ENCODE data around the gene ACSM3.
"Not testable (repeated sequence)": the region's sequence is repeated elsewhere in the genome, so short reads cannot be mapped to it uniquely, and the experiment has no call there.

The ACSM3 gene

DNA sequence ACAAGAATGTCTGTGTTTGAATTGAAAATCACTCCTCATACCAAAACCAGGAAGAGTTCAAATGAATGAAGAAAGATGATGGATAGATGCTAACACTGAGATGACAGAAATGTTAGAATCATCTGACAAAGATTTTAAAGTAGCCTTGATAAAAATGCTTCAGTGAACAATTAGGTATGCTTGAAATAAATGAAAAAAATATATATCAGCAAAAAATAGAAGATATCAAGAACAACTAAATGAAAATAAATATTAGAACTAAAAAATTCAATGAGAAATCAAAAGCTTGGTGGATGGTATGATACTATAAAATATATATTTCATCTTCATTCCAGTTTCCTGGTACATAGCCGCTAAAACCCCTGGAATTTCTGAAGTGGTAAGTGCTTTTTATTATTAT is 8.6 kb upstream of the ACSM3 start:
- no peak for DNase-seq (ENCODE audit: low read depth in 2 of 2)

GRCh38 chr16:20755799-20756198 is 8.0 kb upstream of the ACSM3 start:
- DNase-seq (ENCODE audit: low read depth in 2 of 2), result not testable (repeated sequence)

GRCh38 chr16:20760346-20760745 is 3.5 kb upstream of the ACSM3 start:
- no peak for DNase-seq (ENCODE audit: low read depth in 2 of 2)

DNA sequence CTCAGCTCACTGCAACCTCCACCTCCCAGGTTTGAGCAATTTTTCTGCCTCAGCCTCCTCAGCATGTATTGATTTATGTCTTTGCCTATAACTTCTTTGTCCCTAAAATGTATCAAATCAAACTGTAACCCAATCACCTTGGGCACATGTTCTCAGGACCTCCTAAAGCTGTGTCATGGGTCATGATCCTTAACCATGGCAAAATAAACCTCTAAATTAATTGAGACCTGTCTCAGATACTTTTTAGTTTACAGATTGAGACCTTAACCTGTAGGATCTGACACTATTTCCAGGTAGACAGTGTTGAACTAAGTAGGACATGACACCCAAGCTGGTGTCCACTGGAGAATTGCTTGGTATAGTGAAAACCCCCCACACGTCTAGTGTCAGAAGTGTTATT is 2.6 kb upstream of the ACSM3 start:
- DNase-seq (ENCODE audit: low read depth in 2 of 2), result no peak

DNA sequence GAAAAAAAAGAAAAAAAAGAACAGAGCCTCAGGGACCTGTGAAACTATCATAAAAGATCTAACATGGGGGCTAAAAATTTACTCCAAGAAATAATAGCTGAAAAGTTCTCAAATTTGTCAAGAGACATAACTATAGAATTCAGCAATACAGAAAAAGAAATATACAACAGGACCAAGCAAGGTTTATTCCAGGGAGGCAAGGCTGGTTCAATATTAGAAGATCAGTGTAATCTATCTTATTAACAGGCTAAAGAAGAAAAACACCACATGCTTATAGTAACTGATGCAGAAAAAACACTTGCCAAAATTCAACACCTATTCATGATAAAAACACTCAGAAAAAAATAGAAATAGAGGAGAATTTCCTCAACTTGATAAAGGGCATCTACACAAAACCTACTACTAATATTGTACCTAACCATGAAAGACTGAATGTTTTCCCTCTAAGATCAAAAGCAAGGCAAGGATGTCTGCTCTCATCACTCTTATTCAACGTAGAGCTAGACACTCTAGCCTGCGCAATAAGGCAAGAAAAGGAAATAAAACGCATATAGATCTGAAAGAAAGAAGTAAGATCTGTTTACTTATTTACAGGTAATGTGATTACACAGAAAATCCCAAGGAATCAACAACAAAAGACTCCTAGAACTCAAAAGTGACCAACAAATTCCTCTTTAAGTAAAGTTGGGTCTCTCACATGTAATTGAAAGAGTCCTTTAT is 1.2 kb upstream of the ACSM3 start:
- DNase-seq (ENCODE audit: low read depth in 2 of 2), result no peak

- DNase-seq (ENCODE audit: low read depth in 2 of 2), result not testable (repeated sequence)
Observed at GRCh38 chr16:20764448-20764847, 634 bp downstream of the ACSM3 start.

DNA sequence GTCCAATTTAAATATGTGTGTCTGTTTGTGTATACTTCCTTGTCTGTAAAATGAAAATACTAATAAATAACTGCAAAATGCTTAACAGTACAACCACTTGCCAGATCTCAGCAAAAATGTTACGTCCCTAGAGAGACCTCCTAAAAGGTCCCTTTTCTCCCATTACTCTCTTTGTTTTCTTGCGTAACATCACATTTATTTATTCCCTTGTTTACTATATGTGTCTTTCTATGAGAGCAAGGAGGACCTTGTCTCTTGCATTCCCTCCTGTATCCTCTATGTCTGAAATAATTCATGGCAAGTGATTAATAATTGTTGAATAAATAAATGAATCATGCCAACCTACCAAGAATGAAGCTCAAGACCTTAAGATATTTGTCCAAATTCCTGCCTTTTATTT is 1.9 kb downstream of the ACSM3 start:
- DNase-seq (ENCODE audit: low read depth in 2 of 2), result no peak

DNA sequence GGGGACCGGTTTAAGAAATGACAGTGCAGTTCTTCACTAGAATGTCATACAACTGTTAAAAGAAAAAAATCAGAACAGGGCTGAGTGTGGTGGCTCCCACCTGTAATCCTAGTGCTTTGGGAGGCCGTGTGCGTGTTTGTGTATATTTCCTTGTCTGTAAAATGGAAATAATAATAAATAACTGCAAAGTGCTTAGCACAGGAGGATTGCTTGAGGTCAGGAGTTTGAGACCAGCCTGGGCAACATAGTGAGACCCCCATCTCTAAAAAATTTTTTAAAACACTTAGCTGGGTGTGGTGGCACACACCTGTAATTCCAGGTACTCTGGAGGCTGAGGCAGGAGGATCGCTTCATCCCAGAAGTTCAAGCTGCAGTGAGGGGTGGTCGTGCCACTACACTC is 2.5 kb downstream of the ACSM3 start:
- no peak for DNase-seq (ENCODE audit: low read depth in 2 of 2)

GRCh38 chr16:20767577-20767976 is 3.8 kb downstream of the ACSM3 start:
- DNase-seq (ENCODE audit: low read depth in 2 of 2), result no peak

- DNase-seq (ENCODE audit: low read depth in 2 of 2), result no peak
Observed at GRCh38 chr16:20768121-20768520, 4.3 kb downstream of the ACSM3 start.

DNA sequence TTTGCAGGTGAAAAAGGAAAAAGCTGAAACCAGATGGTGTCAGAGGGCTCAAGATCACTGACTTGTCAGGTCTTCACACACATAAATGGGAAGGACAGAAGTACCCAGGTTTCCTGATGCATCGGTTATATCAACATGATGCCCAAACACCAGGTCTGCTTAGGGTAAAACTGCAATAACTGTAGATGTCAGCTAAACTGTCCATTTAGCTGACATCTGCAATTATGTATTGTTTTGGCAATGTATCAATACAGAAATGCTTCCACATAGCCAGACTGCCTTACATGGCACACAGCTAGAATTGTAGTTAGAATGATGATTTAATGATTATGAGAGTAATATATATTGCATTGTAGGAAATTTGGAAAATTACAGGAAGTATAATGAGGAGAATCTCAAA is 5.0 kb downstream of the ACSM3 start:
- DNase-seq (ENCODE audit: low read depth in 2 of 2), result no peak

DNA sequence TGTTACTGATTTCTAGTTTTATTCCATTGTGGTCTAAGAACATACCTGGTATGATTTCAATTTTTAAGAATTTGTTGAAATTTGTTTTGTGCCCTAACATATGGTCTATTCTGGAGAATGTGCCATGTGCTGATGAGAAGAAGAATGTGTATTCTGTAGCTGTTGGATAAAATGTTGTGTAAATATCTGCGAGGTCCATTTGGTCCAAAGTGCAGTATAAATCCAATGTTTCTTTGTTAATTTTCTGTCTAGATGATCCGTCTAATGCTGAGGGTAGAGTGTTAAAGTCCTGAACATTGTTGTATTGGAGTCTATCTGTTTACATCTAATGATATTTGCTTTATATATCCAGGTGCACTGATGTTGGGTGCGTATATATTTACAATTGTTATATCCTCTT is 9.9 kb downstream of the ACSM3 start:
- DNase-seq (ENCODE audit: low read depth in 2 of 2), result no peak

DNA sequence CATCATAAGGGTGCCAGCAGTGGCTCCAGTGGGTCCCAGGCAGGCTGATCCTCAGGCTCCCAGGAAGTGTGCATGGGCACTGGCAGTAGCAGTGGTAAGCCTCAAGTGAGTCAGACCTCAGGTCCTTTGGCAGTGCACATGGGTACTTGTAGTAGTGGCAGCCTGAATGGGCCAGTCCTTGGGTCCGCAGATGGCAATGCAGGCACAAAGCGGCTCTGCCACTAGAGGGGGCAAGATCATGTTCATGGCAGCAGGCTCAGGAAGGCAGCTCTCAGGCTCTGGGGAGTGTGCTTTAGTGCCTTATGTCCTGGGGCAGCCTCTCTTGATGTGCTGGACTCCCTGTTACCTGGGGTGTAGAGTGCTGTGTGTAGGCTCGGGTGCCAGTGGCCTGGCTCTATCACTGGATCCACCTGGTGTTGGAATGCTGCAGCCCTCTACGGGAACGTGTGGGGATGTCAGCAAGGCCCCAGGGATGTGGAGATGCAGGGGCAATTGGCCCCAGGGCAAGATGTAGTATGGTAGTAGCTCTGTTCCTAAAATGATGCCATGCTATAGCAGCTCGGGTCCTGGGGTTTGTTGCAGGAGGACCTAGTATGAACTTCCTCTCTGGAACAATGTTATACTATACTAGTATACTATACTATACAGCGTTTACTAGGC is 11.0 kb downstream of the ACSM3 start:
- peak; percentile 25 to 41 for DNase-seq (ENCODE audit: low read depth in 2 of 2)

DNA sequence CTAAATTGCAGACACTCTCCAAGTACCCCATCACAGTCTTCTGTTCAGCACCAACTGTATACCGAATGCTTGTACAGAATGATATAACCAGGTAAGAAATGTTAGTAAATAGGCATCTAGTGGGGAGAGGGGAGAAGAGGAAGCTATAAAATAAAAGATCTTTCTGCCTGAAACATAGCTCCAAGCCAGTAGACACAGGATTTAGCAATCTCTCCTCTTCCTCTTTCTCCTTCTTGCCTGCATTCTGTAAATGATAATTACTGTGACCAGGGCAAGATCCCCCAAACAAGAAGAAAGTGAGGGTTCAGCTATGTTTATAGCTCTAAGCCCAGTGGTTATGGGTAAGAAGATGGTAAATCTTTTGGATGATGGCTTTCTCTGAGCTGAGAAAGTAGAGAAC is 17.9 kb downstream of the ACSM3 start:
- no peak for DNase-seq (ENCODE audit: low read depth in 2 of 2)

DNA sequence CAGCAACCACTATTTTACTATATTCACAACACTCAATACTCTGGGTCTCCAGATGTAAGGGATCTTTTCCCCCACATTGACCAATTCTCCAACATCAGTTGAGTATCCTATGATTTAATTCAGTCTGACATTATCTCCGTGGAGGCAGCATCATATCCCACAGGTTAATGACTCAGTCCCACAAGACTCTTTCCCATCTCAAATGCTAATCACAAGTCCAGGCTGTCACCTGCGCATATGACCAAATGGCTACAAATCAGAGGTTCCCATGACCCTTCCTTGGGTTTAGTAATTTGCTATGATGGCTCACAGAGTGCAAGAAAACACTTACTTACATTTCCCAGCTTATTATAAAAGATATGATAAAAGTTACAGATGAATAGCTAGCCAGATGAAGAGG is 18.7 kb downstream of the ACSM3 start:
- no peak for DNase-seq (ENCODE audit: low read depth in 2 of 2)

GRCh38 chr16:20784204-20784603 is 20.4 kb downstream of the ACSM3 start:
- no peak for DNase-seq (ENCODE audit: low read depth in 2 of 2)

- DNase-seq (ENCODE audit: low read depth in 2 of 2), result no peak
Observed at GRCh38 chr16:20789130-20789529, 25.3 kb downstream of the ACSM3 start.

DNA sequence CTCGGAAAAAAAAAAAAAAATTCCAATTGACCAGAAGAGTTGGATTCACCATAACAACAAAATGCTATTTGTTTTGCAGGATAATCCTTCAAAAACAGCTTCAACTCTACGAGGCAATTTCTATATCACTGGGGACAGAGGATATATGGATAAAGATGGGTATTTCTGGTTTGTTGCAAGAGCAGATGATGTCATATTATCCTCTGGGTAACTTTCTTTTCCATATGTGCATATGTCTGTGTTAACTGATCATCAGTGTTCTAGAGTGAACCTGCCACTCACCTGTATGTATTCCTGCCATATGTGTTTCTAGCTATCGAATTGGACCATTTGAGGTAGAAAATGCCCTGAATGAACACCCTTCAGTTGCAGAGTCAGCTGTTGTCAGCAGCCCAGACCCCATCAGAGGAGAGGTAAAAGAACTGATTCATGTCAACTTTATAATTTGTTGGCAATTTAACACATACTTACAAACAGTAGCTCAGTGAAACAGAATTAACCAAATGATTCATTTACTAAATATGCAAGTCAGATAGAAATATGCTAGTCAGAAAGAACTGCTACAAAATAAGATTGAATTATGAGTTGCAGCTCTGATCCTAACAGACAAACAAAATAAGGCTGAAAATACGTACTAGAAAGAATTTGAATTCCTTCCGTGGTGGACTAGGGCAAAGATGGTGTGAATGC is 28.3 kb downstream of the ACSM3 start:
- no peak for DNase-seq (ENCODE audit: low read depth in 2 of 2)

DNA sequence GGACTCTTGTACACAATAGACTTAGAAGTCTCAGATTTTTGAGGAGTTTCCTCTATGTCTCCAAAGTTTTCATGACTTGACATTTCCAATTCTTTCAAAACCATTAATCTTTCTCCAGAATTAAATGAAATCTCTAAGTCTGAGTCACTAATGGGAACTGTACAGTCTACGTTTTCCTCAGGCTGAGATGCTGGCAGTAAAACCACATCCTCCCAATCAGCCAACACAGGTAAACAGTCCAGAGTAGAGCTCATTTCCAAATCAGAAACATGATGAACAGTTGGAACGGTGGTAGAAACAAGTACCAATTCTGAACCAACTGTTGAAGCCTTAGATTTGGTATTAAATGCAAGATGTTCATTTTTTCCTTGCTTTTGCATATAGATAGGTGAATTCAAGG is 34.5 kb downstream of the ACSM3 start:
- DNase-seq (ENCODE audit: low read depth in 2 of 2), result no peak

DNA sequence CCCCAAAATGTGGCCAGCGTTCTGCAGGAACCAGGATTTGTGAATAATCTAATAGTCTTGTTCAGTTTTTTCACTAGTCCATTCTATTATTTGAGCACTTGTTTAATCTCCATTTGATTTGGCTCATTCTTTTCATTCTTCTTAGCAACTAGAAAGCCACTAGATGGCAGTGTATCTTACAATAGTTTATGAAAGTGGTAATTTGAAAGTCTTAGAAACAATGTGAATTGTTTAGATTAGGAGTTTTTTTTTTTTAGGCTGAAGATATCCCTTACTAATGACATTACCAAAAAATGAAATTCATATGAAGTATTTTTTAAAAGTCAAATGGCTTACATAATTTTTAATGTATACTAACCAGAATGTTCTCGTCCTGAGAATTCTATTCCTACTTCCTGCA is 35.8 kb downstream of the ACSM3 start:
- DNase-seq (ENCODE audit: low read depth in 2 of 2), result no peak

DNA sequence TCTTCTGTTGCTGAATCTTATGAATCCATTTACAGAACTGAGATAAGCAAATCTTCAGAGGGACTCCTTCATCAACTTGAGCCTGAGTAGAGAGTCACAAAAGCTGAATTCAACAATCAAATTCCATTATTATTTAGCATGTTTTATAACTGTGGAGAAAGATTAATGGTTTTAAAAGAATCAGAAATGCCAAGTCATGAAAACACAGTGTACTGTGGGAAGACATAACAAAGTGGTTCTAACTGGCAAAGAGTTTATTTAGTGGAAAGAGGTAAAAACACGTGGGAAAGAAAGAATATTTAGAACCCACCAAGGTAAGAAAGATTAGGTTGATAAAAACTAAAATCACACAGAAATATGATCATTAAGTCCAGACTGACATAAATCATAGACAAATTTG is 37.5 kb downstream of the ACSM3 start:
- no peak for DNase-seq (ENCODE audit: low read depth in 2 of 2)

GRCh38 chr16:20803192-20803560 is 39.4 kb downstream of the ACSM3 start:
- no peak for DNase-seq (ENCODE audit: low read depth in 2 of 2)

GRCh38 chr16:20803561-20804214 is 39.9 kb downstream of the ACSM3 start:
- DNase-seq (ENCODE audit: low read depth in 2 of 2), result no peak
